Measurements from ENCODE around the gene AGAP2. TPM values are rescaled to one million over a fixed set of nuclear protein-coding genes. Genes with fewer than 3 reads are reported as not detected.

The AGAP2 gene
- total RNA-seq, 1 experiment from 2014 or later: 0.57 TPM

- no peaks in the 10 kb centered on the region for H3K9me3 Mint-ChIP-seq (ENCODE audit: low read depth, unreplicated experiment)
- H3K4me3 Mint-ChIP-seq (ENCODE audit: low read depth, unreplicated experiment): peak overlapping the region; percentile 81
- H3K27me3 Mint-ChIP-seq (ENCODE audit: unreplicated experiment): peaks cover 45% of the 10 kb centered on the region
- H3K4me1 Mint-ChIP-seq (ENCODE audit: low read depth, unreplicated experiment): peaks cover 22% of the 10 kb centered on the region
- peak; percentile 42 for TF ChIP-seq CTCF (IDR thresholded peaks at IDR 0.05; ENCODE audit: unreplicated experiment)
- peak; percentile 68 for DNase-seq
- no TSS peak for BruUV-seq (replicated peaks)
- H3K36me3 Mint-ChIP-seq (ENCODE audit: insufficient read depth, unreplicated experiment): peaks cover 37% of the 10 kb centered on the region
- intact Hi-C loops (cut with micrococcal nuclease; ENCODE audit: unreplicated experiment): no loop called here
- peak overlapping the region; percentile 20 for H3K27ac Mint-ChIP-seq (ENCODE audit: unreplicated experiment)
- CTCF ChIA-PET: interaction anchor here (0.6 to 1.7 kb wide), 4 partner anchors 9 to 1665 kb away, joined by 3 to 9 read pairs (median 5); partner anchors contain the start of gene TSPAN31
These were observed 26.6 kb upstream of the AGAP2 start for GRCh38 chr12:57765003-57765697.

- intact Hi-C loops (cut with micrococcal nuclease; ENCODE audit: unreplicated experiment): no loop called here
- H3K4me1 Mint-ChIP-seq (ENCODE audit: low read depth, unreplicated experiment): peaks cover 22% of the 10 kb centered on the region
- peak; percentile 32 for DNase-seq
- peak overlapping the region; percentile 81 for H3K4me3 Mint-ChIP-seq (ENCODE audit: low read depth, unreplicated experiment)
- TF ChIP-seq CTCF (IDR thresholded peaks at IDR 0.05; ENCODE audit: unreplicated experiment): no peak
- no TSS peak for BruUV-seq (replicated peaks)
- H3K9me3 Mint-ChIP-seq (ENCODE audit: low read depth, unreplicated experiment): no peaks in the 10 kb centered on the region
- peaks cover 42% of the 10 kb centered on the region for H3K36me3 Mint-ChIP-seq (ENCODE audit: insufficient read depth, unreplicated experiment)
- peaks cover 45% of the 10 kb centered on the region for H3K27me3 Mint-ChIP-seq (ENCODE audit: unreplicated experiment)
- CTCF ChIA-PET: interaction anchor here (0.8 to 0.9 kb wide), 2 partner anchors 20 to 56 kb away, joined by 3 read pairs; partner anchors contain the start of gene TSPAN31
- no peak overlapping the region for H3K27ac Mint-ChIP-seq (ENCODE audit: unreplicated experiment)
These were observed 26.1 kb upstream of the AGAP2 start for GRCh38 chr12:57764662-57765002.

GRCh38 chr12:57763881-57764661 lies 25.5 kb upstream of the AGAP2 start:
- Mint-ChIP-seq H3K27ac (ENCODE audit: unreplicated experiment) (no peak overlapping the region), H3K4me1 (ENCODE audit: low read depth, unreplicated experiment) (peaks cover 22% of the 10 kb centered on the region), H3K9me3 (ENCODE audit: low read depth, unreplicated experiment) (no peaks in the 10 kb centered on the region), H3K27me3 (ENCODE audit: unreplicated experiment) (peaks cover 45% of the 10 kb centered on the region), H3K4me3 (ENCODE audit: low read depth, unreplicated experiment) (peak overlapping the region; percentile 81), H3K36me3 (ENCODE audit: insufficient read depth, unreplicated experiment) (peaks cover 48% of the 10 kb centered on the region)
- no TSS peak for BruUV-seq (replicated peaks)
- intact Hi-C loops (cut with micrococcal nuclease; ENCODE audit: unreplicated experiment): no loop called here
- no peak for DNase-seq
- CTCF ChIA-PET: interaction anchor here (0.9 kb wide), 1 partner anchor 20 kb away, joined by 3 read pairs; the partner anchor contains the start of gene TSPAN31
- no peak for TF ChIP-seq CTCF (IDR thresholded peaks at IDR 0.05; ENCODE audit: unreplicated experiment)

- BruUV-seq (replicated peaks): no TSS peak
- CTCF ChIA-PET: no interaction called here
- H3K27me3 Mint-ChIP-seq (ENCODE audit: unreplicated experiment): peaks cover 45% of the 10 kb centered on the region
These were observed 23.9 kb upstream of the AGAP2 start for GRCh38 chr12:57762463-57762862.

More at GRCh38 chr12:57762463-57762862, 23.9 kb upstream of the AGAP2 start:
- Mint-ChIP-seq H3K9me3 (ENCODE audit: low read depth, unreplicated experiment) (no peaks in the 10 kb centered on the region), H3K4me1 (ENCODE audit: low read depth, unreplicated experiment) (peaks cover 22% of the 10 kb centered on the region), H3K4me3 (ENCODE audit: low read depth, unreplicated experiment) (no peak overlapping the region), H3K36me3 (ENCODE audit: insufficient read depth, unreplicated experiment) (peaks cover 51% of the 10 kb centered on the region), H3K27ac (ENCODE audit: unreplicated experiment) (no peak overlapping the region)
- TF ChIP-seq CTCF (IDR thresholded peaks at IDR 0.05; ENCODE audit: unreplicated experiment): no peak
- intact Hi-C loops (cut with micrococcal nuclease; ENCODE audit: unreplicated experiment): no loop called here
- no peak for DNase-seq
